Central memory CD4-positive, alpha-beta T cell (primary cell): ENCODE data around the gene PACS1.
"Not testable (repeated sequence)": the region's sequence is repeated elsewhere in the genome, so short reads cannot be mapped to it uniquely, and the experiment has no call there.

Experiments
- DNase-seq: peaks from one replicate; pipeline ENCODE4 v3.0.0; 2022

PACS1 gene

GRCh38 chr11:66263231-66263630, 193.2 kb downstream of the PACS1 start:
- DNase-seq, result no peak

GRCh38 chr11:66263785-66264184, 193.7 kb downstream of the PACS1 start:
- DNase-seq, result no peak

- no peak for DNase-seq
Observed at GRCh38 chr11:66264383-66264782, 194.3 kb downstream of the PACS1 start.

- no peak for DNase-seq
Observed at GRCh38 chr11:66264914-66265313, 194.8 kb downstream of the PACS1 start.

GRCh38 chr11:66265531-66266377, 195.7 kb downstream of the PACS1 start:
- no peak for DNase-seq

- DNase-seq, result no peak
Observed at GRCh38 chr11:66266378-66267038, 196.4 kb downstream of the PACS1 start.

GRCh38 chr11:66267039-66267378, 196.9 kb downstream of the PACS1 start:
- DNase-seq, result no peak

GRCh38 chr11:66267379-66268243, 197.5 kb downstream of the PACS1 start:
- DNase-seq, result peak; percentile 76

GRCh38 chr11:66268244-66268951, 198.3 kb downstream of the PACS1 start, which contains the start of gene RAB1B:
TSS of gene RAB1B (plus strand) at chr11:66268639. CDS start at chr11:66268680, 41 bp downstream.
- DNase-seq, result peak; percentile 100

- no peak for DNase-seq
Observed at GRCh38 chr11:66268952-66269905, 199.2 kb downstream of the PACS1 start.

- DNase-seq, result no peak
Observed at GRCh38 chr11:66271816-66272215, 201.7 kb downstream of the PACS1 start.

GRCh38 chr11:66272596-66272995, 202.5 kb downstream of the PACS1 start:
- no peak for DNase-seq

- DNase-seq, result no peak
Observed at GRCh38 chr11:66274219-66274618, 204.1 kb downstream of the PACS1 start.

GRCh38 chr11:66275396-66275795, 205.3 kb downstream of the PACS1 start:
- no peak for DNase-seq

GRCh38 chr11:66275984-66276612, 206.0 kb downstream of the PACS1 start:
- no peak for DNase-seq

GRCh38 chr11:66276619-66277018, 206.5 kb downstream of the PACS1 start:
- DNase-seq, result not testable (repeated sequence)

GRCh38 chr11:66277064-66277463, 207.0 kb downstream of the PACS1 start:
- not testable (repeated sequence) for DNase-seq

- peak; percentile 46 for DNase-seq
Observed at GRCh38 chr11:66277471-66278362, 207.6 kb downstream of the PACS1 start, which contains the start of gene CNIH2. TSS of gene CNIH2 (plus strand) at chr11:66278175. CDS start at chr11:66278457, 282 bp downstream.

- no peak for DNase-seq
Observed at GRCh38 chr11:66278363-66279091, 208.5 kb downstream of the PACS1 start.
